H9 (cell line): ENCODE results near the gene ANAPC2. TPM values are rescaled to one million over a fixed set of nuclear protein-coding genes. Genes with fewer than 3 reads are reported as not detected.

Source experiments
- DNase-seq: peaks from one replicate; pipeline ENCODE4 v3.0.0-alpha.2; 2017
- H2AFZ ChIP-seq: one replicate; pipeline ENCODE4 v1.6.1; 2013; ENCODE audit warnings: mild to moderate bottlenecking, low read length, control low read depth, moderate library complexity
- H2AK5ac ChIP-seq: 2 replicates; pipeline ENCODE4 v1.6.1; 2013; ENCODE audit warnings: low read length, control low read depth, mixed read lengths; ENCODE audit not compliant: insufficient read length
- H2BK120ac ChIP-seq: one replicate; pipeline ENCODE4 v1.6.1; 2013; ENCODE audit warnings: low read depth, mild to moderate bottlenecking, low read length, control low read depth, inconsistent platforms; ENCODE audit not compliant: poor library complexity, severe bottlenecking
- H2BK12ac ChIP-seq: 2 replicates; pipeline ENCODE4 v1.6.1; 2013; ENCODE audit warnings: low read length, control low read depth, mixed read lengths, low read depth; ENCODE audit not compliant: insufficient read length
- H2BK15ac ChIP-seq: 2 replicates; pipeline ENCODE4 v1.6.1; 2013; ENCODE audit warnings: low read depth, low read length, control low read depth
- H2BK20ac ChIP-seq: one replicate; pipeline ENCODE4 v1.6.1; 2013; ENCODE audit warnings: low read depth, mild to moderate bottlenecking, low read length, control low read depth, inconsistent platforms; ENCODE audit not compliant: poor library complexity, severe bottlenecking
- H2BK5ac ChIP-seq: 2 replicates; pipeline ENCODE4 v1.6.1; 2013; ENCODE audit warnings: low read length, control low read depth, mixed read lengths; ENCODE audit not compliant: insufficient read length
- H3K14ac ChIP-seq: 2 replicates; pipeline ENCODE4 v1.6.1; 2013; ENCODE audit warnings: low read length, control low read depth; ENCODE audit not compliant: insufficient read depth
- H3K18ac ChIP-seq: 2 replicates; pipeline ENCODE4 v1.6.1; 2013; ENCODE audit warnings: low read depth, mild to moderate bottlenecking, mixed read lengths, low read length, control low read depth; ENCODE audit not compliant: insufficient read length
- H3K23ac ChIP-seq: 2 replicates; pipeline ENCODE4 v1.6.1; 2013; ENCODE audit warnings: low read length, control low read depth, mixed read lengths, low read depth; ENCODE audit not compliant: insufficient read length
- H3K23me2 ChIP-seq: 2 replicates; pipeline ENCODE4 v1.6.1; 2013; ENCODE audit warnings: low read depth, mild to moderate bottlenecking, mixed read lengths, low read length, control low read depth; ENCODE audit not compliant: insufficient read length, poor library complexity, severe bottlenecking
- H3K27ac ChIP-seq: 2 replicates; pipeline ENCODE4 v1.5.1; 2013; ENCODE audit warnings: low read length, control low read depth, mixed read lengths, low read depth; ENCODE audit not compliant: insufficient read length
- H3K27me3 ChIP-seq: 2 replicates; pipeline ENCODE4 v1.6.1; 2013; ENCODE audit warnings: low read length, control low read depth, inconsistent platforms; ENCODE audit not compliant: insufficient read depth
- H3K4ac ChIP-seq: 2 replicates; pipeline ENCODE4 v1.6.1; 2013; ENCODE audit warnings: low read depth, mild to moderate bottlenecking, control low read depth, inconsistent platforms, low read length, moderate library complexity
- H3K4me1 ChIP-seq: 2 replicates; pipeline ENCODE4 v1.6.1; 2013; ENCODE audit warnings: low read length, control low read depth, inconsistent platforms; ENCODE audit not compliant: insufficient read depth
- H3K4me2 ChIP-seq: 2 replicates; pipeline ENCODE4 v1.6.1; 2013; ENCODE audit warnings: low read length, control low read depth, mixed read lengths; ENCODE audit not compliant: insufficient read length, insufficient read depth
- H3K56ac ChIP-seq: 2 replicates; pipeline ENCODE4 v1.6.1; 2013; ENCODE audit warnings: low read depth, mild to moderate bottlenecking, mixed read lengths, low read length, control low read depth; ENCODE audit not compliant: insufficient read length
- H3K79me1 ChIP-seq: 2 replicates; pipeline ENCODE4 v1.6.1; 2013; ENCODE audit warnings: low read depth, mild to moderate bottlenecking, moderate library complexity, low read length, control low read depth, inconsistent platforms; ENCODE audit not compliant: insufficient read depth, poor library complexity, severe bottlenecking
- H3K79me2 ChIP-seq: 2 replicates; pipeline ENCODE4 v1.6.1; 2013; ENCODE audit warnings: low read length, control low read depth, inconsistent platforms; ENCODE audit not compliant: insufficient read depth
- H3K9ac ChIP-seq: 2 replicates; pipeline ENCODE4 v1.6.1; 2013; ENCODE audit warnings: low read length, control low read depth, mixed read lengths; ENCODE audit not compliant: insufficient read length; ENCODE audit errors: extremely low read depth
- H3K9me3 ChIP-seq: one replicate; pipeline ENCODE4 v1.6.1; 2013; ENCODE audit warnings: low read depth, low read length, inconsistent platforms; ENCODE audit not compliant: control insufficient read depth
- H3T11ph ChIP-seq: one replicate; pipeline ENCODE4 v1.6.1; 2013; ENCODE audit warnings: mild to moderate bottlenecking, low read length, control low read depth, inconsistent platforms
- H4K20me1 ChIP-seq: one replicate; pipeline ENCODE4 v1.6.1; 2013; ENCODE audit not compliant: control insufficient read depth, insufficient read length, insufficient read depth
- H4K5ac ChIP-seq: 2 replicates; pipeline ENCODE4 v1.6.1; 2013; ENCODE audit warnings: low read depth, mild to moderate bottlenecking, mixed read lengths, low read length, control low read depth; ENCODE audit not compliant: insufficient read length
- H4K8ac ChIP-seq: replicated peaks from 2 replicates; pipeline ENCODE4 v1.6.1; 2013; ENCODE audit warnings: low read length, control low read depth, mixed read lengths, low read depth; ENCODE audit not compliant: insufficient read length
- H4K91ac ChIP-seq: 2 replicates; pipeline ENCODE4 v1.6.1; 2013; ENCODE audit warnings: low read depth, mild to moderate bottlenecking, moderate library complexity, mixed read lengths, low read length, control low read depth; ENCODE audit not compliant: insufficient read length
- H3K27ac Mint-ChIP-seq, 3 experiments: 2 replicates in 2 of 3; 3 replicates in 1 of 3; pipeline ENCODE4 v1.8.0; 2020 to 2021; ENCODE audit warnings: mixed read lengths in 3 of 3, mild to moderate bottlenecking in 1 of 3, moderate library complexity in 1 of 3
- H3K27me3 Mint-ChIP-seq: 2 replicates; pipeline ENCODE4 v1.8.0; 2021; ENCODE audit warnings: low read depth, mild to moderate bottlenecking, moderate library complexity, mixed read lengths
- H3K36me3 Mint-ChIP-seq, 3 experiments: 2 replicates in 2 of 3; 3 replicates in 1 of 3; pipeline ENCODE4 v1.8.0; 2020 to 2021; ENCODE audit warnings: low read depth in 3 of 3, mixed read lengths in 3 of 3; ENCODE audit not compliant: insufficient read depth in 1 of 3
- H3K4me1 Mint-ChIP-seq, 2 experiments: 2 replicates each; pipeline ENCODE4 v1.8.0; 2020; ENCODE audit warnings: mixed read lengths in 2 of 2
- H3K4me3 Mint-ChIP-seq, 2 experiments: 2 replicates in 1 of 2; 3 replicates in 1 of 2; pipeline ENCODE4 v1.8.0; 2020 to 2021; ENCODE audit warnings: mild to moderate bottlenecking in 2 of 2, mixed read lengths in 2 of 2, moderate library complexity in 1 of 2
- H3K9me3 Mint-ChIP-seq, 2 experiments: 2 replicates in 1 of 2; 3 replicates in 1 of 2; pipeline ENCODE4 v1.8.0; 2020; ENCODE audit warnings: mild to moderate bottlenecking in 2 of 2, mixed read lengths in 2 of 2, moderate library complexity in 1 of 2
- WGBS: extraction: QIAGEN DNeasy Blood & Tissue Kit; methylation state at CpG from one replicate; pipeline ENCODE4 v1.1.7; 2013; ENCODE audit warnings: missing lambda C conversion rate, low lambda C conversion rate, mixed read lengths; ENCODE audit not compliant: insufficient read length; ENCODE audit errors: extremely low coverage; 5-methylcytosine and 5-hydroxymethylcytosine counted together
- total RNA-seq: library from RNA; stranded (reverse); gene quantifications from 2 replicates; pipeline ENCODE4 v1.2.1, GENCODE V29; 2021
- TF ChIP-seq, protein P1 (sequence below): fragments of 200-600 bp; sonication (generic); conservative IDR thresholded peaks from 3 replicates; pipeline ENCODE4 v1.8.0; 2021; ENCODE audit warnings: antibody characterized with exemption, mild to moderate bottlenecking

ANAPC2 gene
- total RNA-seq, 1 experiment from 2014 or later: 54.8 TPM

- Mint-ChIP-seq H3K36me3 (peaks cover 0 to 15% (median under 1%) of the 10 kb centered on the region in 3 experiments; a peak in 1 of 7 replicates), H3K27ac (no peak overlapping the region), H3K9me3 (no peaks in the 10 kb centered on the region), H3K4me3 (peak overlapping the region; percentile 22 to 60; a peak in 3 of 5 replicates), H3K4me1 (peaks cover 4 to 8% of the 10 kb centered on the region in 2 experiments), H3K27me3 (no peaks in the 10 kb centered on the region)
- Histone ChIP-seq H2BK120ac (no peak overlapping the region), H2BK20ac (no peak overlapping the region), H2BK5ac (no peak overlapping the region), H3K4ac (no peak overlapping the region), H3K9me3 (no peaks in the 10 kb centered on the region), H4K8ac (no peak overlapping the region), H2AFZ (no peak overlapping the region), H3K79me2 (no peaks in the 10 kb centered on the region), H3K9ac (no peak overlapping the region), H3K4me1 (no peaks in the 10 kb centered on the region; the same call in 1 of the 2 replicates), H2BK12ac (no peak overlapping the region), H3T11ph (no peak overlapping the region), H3K4me2 (no peak overlapping the region), H4K20me1 (no peaks in the 10 kb centered on the region), H2AK5ac (no peak overlapping the region), H3K18ac (no peak overlapping the region), H4K5ac (no peak overlapping the region), H3K27me3 (no peaks in the 10 kb centered on the region), H3K27ac (no peak overlapping the region), H3K23me2 (peaks cover 18% of the 10 kb centered on the region), H2BK15ac (no peak overlapping the region), H3K79me1 (no peaks in the 10 kb centered on the region), H3K23ac (no peak overlapping the region), H3K14ac (no peak overlapping the region), H4K91ac (no peak overlapping the region), H3K56ac (no peak overlapping the region)
- TF ChIP-seq, protein P1, sequence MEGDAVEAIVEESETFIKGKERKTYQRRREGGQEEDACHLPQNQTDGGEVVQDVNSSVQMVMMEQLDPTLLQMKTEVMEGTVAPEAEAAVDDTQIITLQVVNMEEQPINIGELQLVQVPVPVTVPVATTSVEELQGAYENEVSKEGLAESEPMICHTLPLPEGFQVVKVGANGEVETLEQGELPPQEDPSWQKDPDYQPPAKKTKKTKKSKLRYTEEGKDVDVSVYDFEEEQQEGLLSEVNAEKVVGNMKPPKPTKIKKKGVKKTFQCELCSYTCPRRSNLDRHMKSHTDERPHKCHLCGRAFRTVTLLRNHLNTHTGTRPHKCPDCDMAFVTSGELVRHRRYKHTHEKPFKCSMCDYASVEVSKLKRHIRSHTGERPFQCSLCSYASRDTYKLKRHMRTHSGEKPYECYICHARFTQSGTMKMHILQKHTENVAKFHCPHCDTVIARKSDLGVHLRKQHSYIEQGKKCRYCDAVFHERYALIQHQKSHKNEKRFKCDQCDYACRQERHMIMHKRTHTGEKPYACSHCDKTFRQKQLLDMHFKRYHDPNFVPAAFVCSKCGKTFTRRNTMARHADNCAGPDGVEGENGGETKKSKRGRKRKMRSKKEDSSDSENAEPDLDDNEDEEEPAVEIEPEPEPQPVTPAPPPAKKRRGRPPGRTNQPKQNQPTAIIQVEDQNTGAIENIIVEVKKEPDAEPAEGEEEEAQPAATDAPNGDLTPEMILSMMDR: no peak
- DNase-seq: no peak
- WGBS: no CpG with 5 or more reads among the region's 52 CpGs
Measured at GRCh38 chr9:137220317-137221094, 32.1 kb upstream of the ANAPC2 start.
